Calu3 (cell line): ENCODE results near the gene RCSD1. TPM values are rescaled to one million over a fixed set of nuclear protein-coding genes. Genes with fewer than 3 reads are reported as not detected.
A peak's percentile ranks its signal among the peaks of the same experiment; 100 is the strongest.

Experiments
- BruUV-seq: library from RNA; stranded (reverse); fragments of 400-500 nt; replicated peaks from 2 replicates; lab custom pipeline; 2021; lab: Mats Ljungman, UMichigan
- CTCF ChIA-PET: fragments of 300-600 bp; sonication (Branson Sonifier 250); formaldehyde crosslinking; loops from one replicate; lab custom pipeline; 2022; ENCODE audit warnings: antibody characterized with exemption; lab: Charles Lee
- DNase-seq: peaks from one replicate; pipeline ENCODE4 v3.0.0; 2022
- H3K27ac Mint-ChIP-seq: one replicate; pipeline ENCODE4 v1.8.0; 2022; ENCODE audit warnings: mixed read lengths; ENCODE audit not compliant: unreplicated experiment
- H3K27me3 Mint-ChIP-seq: one replicate; pipeline ENCODE4 v1.8.0; 2022; ENCODE audit warnings: mixed read lengths; ENCODE audit not compliant: unreplicated experiment
- H3K36me3 Mint-ChIP-seq: one replicate; pipeline ENCODE4 v1.8.0; 2022; ENCODE audit warnings: mild to moderate bottlenecking, moderate library complexity, mixed read lengths; ENCODE audit not compliant: insufficient read depth, unreplicated experiment
- H3K4me1 Mint-ChIP-seq: one replicate; pipeline ENCODE4 v1.8.0; 2022; ENCODE audit warnings: mild to moderate bottlenecking, low read depth, mixed read lengths; ENCODE audit not compliant: unreplicated experiment
- H3K4me3 Mint-ChIP-seq: one replicate; pipeline ENCODE4 v1.8.0; 2022; ENCODE audit warnings: mild to moderate bottlenecking, low read depth, moderate library complexity, mixed read lengths; ENCODE audit not compliant: unreplicated experiment
- H3K9me3 Mint-ChIP-seq: one replicate; pipeline ENCODE4 v1.8.0; 2022; ENCODE audit warnings: low read depth, mixed read lengths; ENCODE audit not compliant: unreplicated experiment
- CTCF ChIP-seq: fragments of 200-600 bp; IDR thresholded peaks from one replicate; pipeline ENCODE4 v1.8.0; 2022; ENCODE audit warnings: antibody characterized with exemption; ENCODE audit not compliant: unreplicated experiment
- intact Hi-C: fragments of 100-400 bp; cut with micrococcal nuclease; formaldehyde crosslinking; loops from one replicate; pipeline ENCODE4 v1.10.0; 2022; ENCODE audit not compliant: unreplicated experiment
- total RNA-seq: library from RNA; stranded (reverse); gene quantifications from 2 replicates; pipeline ENCODE4 v1.2.3, GENCODE V29; 2022

Gene RCSD1
- total RNA-seq, 1 experiment from 2014 or later: not detected

GRCh38 chr1:167687919-167688519 lies 58.0 kb downstream of the RCSD1 start:
- Mint-ChIP-seq H3K27ac (no peak overlapping the region), H3K27me3 (peaks cover 90% of the 10 kb centered on the region), H3K4me3 (no peak overlapping the region), H3K9me3 (no peaks in the 10 kb centered on the region), H3K4me1 (no peaks in the 10 kb centered on the region), H3K36me3 (no peaks in the 10 kb centered on the region)
- BruUV-seq: no TSS peak
- CTCF ChIA-PET: interaction anchor here (0.6 to 1.7 kb wide), 9 partner anchors 10 to 468 kb away, joined by 3 to 7 read pairs (median 3); partner anchors contain the start of genes CREG1 and POU2F1
- peak; percentile 82 for DNase-seq
- TF ChIP-seq CTCF: peak; percentile 75
- intact Hi-C loops: loop anchor here (1.0 kb wide), 2 partner anchors 88 to 132 kb away; no protein-coding TSS in a partner anchor

- Mint-ChIP-seq H3K4me1 (no peaks in the 10 kb centered on the region), H3K36me3 (no peaks in the 10 kb centered on the region), H3K27me3 (peaks cover 88% of the 10 kb centered on the region), H3K4me3 (no peak overlapping the region), H3K9me3 (no peaks in the 10 kb centered on the region), H3K27ac (no peak overlapping the region)
- intact Hi-C loops: no loop called here
- BruUV-seq: no TSS peak
- no peak for DNase-seq
- CTCF ChIA-PET: no interaction called here
- TF ChIP-seq CTCF: no peak
Measured at GRCh38 chr1:167689567-167689920, 59.5 kb downstream of the RCSD1 start.

GRCh38 chr1:167690053-167690452 lies 60.0 kb downstream of the RCSD1 start:
- no peak for DNase-seq
- intact Hi-C loops: no loop called here
- Mint-ChIP-seq H3K36me3 (no peaks in the 10 kb centered on the region), H3K9me3 (no peaks in the 10 kb centered on the region), H3K27ac (no peak overlapping the region), H3K4me1 (no peaks in the 10 kb centered on the region), H3K4me3 (no peak overlapping the region), H3K27me3 (peaks cover 83% of the 10 kb centered on the region)
- no TSS peak for BruUV-seq
- TF ChIP-seq CTCF: no peak
- CTCF ChIA-PET: interaction anchor here (0.9 kb wide), 1 partner anchor 90 kb away, joined by 3 read pairs; no protein-coding TSS in a partner anchor

GRCh38 chr1:167693425-167694045 lies 63.5 kb downstream of the RCSD1 start:
- TF ChIP-seq CTCF: no peak
- Mint-ChIP-seq H3K9me3 (no peaks in the 10 kb centered on the region), H3K36me3 (no peaks in the 10 kb centered on the region), H3K27ac (no peak overlapping the region), H3K4me3 (no peak overlapping the region), H3K27me3 (peaks cover 62% of the 10 kb centered on the region), H3K4me1 (no peaks in the 10 kb centered on the region)
- intact Hi-C loops: no loop called here
- CTCF ChIA-PET: no interaction called here
- no peak for DNase-seq
- BruUV-seq: no TSS peak
